ENCODE data around the gene AIG1.

GRCh38 chr6:143136647-143137046 lies 76.0 kb downstream of the AIG1 start:
- TF ChIP-seq EZH2 (IDR thresholded peaks at IDR 0.05; ENCODE audit: borderline replicate concordance, insufficient read depth, low read length, poor library complexity, severe bottlenecking) (no peak), CTCF (IDR thresholded peaks at IDR 0.05; ENCODE audit: poor library complexity, severe bottlenecking) (no peak), RAD21 (conservative IDR thresholded peaks at IDR 0.05) (no peak)
